GM23248 (cell line): ENCODE data around the gene CERKL.

Source experiments
- EZH2 ChIP-seq: fragments of 200-600 bp; sonication (generic); IDR thresholded peaks from 2 replicates; pipeline ENCODE4 v1.6.1; 2018; ENCODE audit warnings: antibody characterized with exemption, mild to moderate bottlenecking; ENCODE audit not compliant: insufficient read depth, poor library complexity, severe bottlenecking
- EZH2phosphoT487 ChIP-seq: fragments of 200-600 bp; sonication (generic); IDR thresholded peaks from 2 replicates; pipeline ENCODE4 v1.6.1; 2018; ENCODE audit warnings: antibody characterized with exemption, moderate library complexity, mild to moderate bottlenecking, low read depth; ENCODE audit not compliant: insufficient read depth

GRCh38 chr2:181526014-181526413 lies 130.9 kb downstream of the CERKL start:
- TF ChIP-seq EZH2 (no peak), EZH2phosphoT487 (no peak)
